Caki2 (cell line): ENCODE measurements around the gene NT5C3B. TPM values are rescaled to one million over a fixed set of nuclear protein-coding genes. Genes with fewer than 3 reads are reported as not detected.
"Not testable (repeated sequence)": the region's sequence is repeated elsewhere in the genome, so short reads cannot be mapped to it uniquely, and the experiment has no call there.

Experiments used
- DNase-seq: peaks from one replicate; pipeline ENCODE4 v3.0.0-alpha.2; 2015; ENCODE audit warnings: low read depth
- in situ Hi-C: cut with HindIII; loops from 2 replicates; pipeline ENCODE4 v1.10.0; 2016; ENCODE audit warnings: low sequenced_read_pairs, low pct_unique_long_range_greater_than_20kb, mixed read lengths
- total RNA-seq: library from RNA; depleted of rRNA; stranded (reverse); fragments of >200 nt; shearing (Covaris generic); gene quantifications from 2 replicates; pipeline ENCODE4 v1.2.3, GENCODE V29; 2014; ENCODE audit warnings: low replicate concordance; rRNA removed

The NT5C3B gene
- total RNA-seq, result 69.5 and 97.0 TPM in 2 replicates

DNA sequence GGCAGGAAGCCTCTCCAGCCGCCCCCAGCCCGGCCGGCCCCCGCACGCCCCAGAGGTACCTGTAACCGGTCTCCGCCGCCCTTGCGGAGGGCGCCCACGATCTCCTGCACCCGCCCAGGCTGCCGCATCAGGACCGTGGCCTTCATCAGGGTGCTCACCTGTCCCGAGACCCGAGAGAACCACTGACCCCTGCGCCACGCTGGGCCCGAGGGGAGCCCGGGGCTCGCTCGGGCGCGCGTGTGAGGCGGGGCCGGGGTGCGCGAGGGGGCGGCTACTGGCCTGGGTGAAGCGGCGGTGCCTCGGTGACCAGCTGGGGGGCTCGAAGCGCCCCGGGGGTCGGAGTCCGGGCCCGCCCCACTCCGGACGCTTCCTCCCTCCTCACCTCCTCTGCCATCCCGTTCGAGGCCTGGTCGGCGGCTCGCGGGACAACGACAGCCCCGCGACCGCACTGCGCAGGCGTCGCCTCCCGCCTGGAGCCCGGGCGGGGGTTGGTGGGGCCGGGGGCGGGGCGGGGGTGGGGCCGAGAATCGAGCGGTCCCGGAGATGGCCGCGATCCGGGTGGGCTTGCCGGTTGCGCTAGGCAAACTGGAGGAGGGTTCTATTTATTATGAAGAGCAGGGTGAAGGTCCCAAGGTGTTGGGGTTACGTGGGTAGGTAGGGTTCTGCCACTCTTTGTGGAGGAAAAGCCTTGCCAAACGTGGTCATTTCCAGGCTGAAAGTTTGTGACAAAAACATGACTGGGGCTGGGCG, at the start of gene NT5C3B:
TSS of gene NT5C3B (minus strand) at position 433 of the 750 bp plus-strand sequence. CDS start at position 394, 39 bp downstream.
- peak; percentile 41 for DNase-seq
- in situ Hi-C loops, result no loop called here

DNA sequence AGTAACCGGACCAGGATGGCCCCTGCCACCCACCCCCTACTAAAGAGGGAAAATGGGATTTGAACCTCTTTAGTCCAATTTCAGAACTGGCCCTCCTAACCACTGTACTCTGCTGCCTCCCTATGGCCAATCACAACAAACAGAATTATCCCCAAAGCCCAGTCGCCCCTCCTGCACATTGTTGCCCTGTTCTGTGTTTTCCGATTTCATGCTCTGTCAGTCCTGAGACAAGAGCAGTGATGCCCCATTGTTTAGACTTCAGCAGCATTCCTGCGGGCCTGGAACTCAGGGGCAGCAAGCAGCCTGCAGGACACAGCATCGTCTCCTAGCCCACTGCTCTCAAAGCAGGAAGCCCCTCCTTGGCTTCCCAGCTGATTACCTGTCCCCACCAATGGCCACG, 49.7 kb upstream of the NT5C3B start:
- DNase-seq, result peak; percentile 41
- in situ Hi-C loops, result no loop called here

DNA sequence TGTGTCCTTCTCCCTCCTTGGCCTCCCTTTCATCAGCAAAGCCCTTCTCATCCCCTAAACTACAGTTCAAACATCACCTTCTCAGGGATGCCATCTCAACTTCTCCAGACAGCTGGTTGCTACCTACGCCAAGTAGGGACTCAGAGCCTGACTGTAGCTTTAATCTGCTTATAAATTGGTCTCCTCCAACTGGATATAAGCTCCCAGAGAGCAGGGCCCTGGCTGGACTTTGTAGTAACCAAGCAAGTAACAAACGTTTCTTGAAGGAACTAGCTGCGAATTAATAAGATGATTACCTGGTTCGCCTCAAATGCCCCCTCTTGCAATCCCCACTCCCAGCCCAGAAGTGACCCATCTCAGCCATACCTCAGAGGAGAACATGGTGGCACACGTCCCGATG, 46.7 kb upstream of the NT5C3B start:
- in situ Hi-C loops, result no loop called here
- DNase-seq, result no peak

DNA sequence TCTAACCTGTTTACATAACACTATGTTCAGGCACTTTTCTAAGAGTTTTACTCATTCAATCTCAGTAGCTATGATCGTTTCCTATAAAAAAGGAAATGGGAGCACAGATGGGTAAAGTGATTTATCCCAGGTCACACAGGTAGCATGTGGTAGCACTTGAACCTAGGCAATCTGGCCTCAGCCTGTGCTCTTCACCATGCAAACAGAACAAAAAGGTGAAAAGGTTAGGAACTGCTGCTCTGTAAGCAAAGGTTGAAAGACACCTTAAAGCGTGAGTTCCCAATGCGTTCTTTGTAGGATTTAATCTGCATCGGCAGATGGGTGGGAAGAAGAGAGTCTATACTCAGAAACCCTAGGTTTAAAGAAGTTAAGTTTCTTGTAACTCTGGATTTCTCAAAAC, 44.1 kb upstream of the NT5C3B start:
- no peak for DNase-seq
- in situ Hi-C loops, result no loop called here

DNA sequence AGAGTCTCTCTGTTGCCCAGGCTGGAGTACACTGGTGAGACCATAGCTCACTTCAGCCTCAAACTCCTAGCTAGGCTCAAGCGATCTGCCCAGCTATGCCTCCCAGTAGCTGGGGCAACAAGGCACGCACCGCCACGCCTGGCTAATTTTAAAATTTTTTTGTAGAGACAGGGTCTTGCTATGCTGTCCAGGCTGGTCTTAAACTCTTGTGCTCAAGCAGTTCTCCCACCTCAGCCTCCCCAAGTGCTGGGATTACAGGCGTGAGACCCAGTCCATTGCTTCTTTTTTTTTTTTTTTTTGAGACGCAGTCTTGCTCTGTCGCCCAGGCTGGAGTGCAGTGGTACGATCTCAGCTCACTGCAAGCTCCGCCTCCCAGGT, 38.2 kb upstream of the NT5C3B start:
- DNase-seq, in situ Hi-C loops: not testable (repeated sequence)

DNA sequence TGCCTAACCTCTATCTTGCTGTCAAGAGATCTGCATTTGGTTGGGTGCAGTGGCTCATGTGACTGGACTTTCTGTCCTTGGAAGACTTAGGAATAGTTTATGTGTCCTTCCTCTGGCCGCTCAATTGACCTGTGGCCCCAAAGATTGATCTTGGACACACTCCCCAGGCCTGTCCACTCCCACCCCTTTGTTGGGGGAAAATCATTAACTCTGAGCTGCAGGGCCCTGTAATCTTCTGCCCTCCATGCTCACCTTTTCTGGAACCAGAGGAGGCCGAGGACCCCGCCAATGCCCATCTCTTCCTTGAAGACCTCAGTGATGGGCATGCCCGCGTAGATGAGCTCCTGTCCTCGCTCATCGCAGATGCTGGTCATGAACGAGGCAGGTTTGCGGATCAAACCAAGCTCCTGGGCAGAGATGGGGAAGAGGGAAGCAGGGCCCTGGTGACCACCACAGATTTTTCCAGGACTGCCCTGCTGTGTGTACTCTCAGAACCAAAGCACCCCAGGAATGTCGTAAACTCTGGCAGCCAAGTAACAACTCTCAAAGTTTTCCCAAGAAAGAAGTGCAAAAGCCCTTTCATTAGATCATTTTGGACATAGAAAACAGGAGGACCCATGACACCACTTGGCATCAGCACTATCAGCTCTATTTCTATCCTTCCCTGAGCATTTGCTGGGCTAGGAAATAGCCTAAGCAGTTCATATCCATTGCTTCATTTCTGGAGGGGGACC, 37.7 kb upstream of the NT5C3B start:
- DNase-seq, result no peak
- in situ Hi-C loops, result no loop called here

DNA sequence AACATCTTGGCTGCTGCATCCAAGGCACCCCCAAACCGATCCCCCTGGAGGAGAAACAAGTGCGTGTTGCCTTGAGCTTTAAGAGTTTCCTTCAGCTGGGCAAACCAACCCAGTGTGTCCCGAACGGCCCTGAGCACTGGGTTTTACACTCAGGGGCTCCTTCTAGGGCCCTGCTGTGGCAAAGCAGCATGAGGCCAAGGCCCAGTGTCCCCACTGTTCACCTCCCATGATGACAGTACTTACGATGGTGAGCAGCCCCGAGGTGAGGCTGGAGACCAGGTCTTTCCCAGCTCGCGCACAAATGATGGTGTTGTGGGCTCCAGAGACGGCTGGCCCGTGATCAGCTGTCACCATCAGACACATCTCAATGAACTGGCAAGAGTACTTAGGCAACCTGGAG, 35.8 kb upstream of the NT5C3B start:
- in situ Hi-C loops, result no loop called here
- no peak for DNase-seq

DNA sequence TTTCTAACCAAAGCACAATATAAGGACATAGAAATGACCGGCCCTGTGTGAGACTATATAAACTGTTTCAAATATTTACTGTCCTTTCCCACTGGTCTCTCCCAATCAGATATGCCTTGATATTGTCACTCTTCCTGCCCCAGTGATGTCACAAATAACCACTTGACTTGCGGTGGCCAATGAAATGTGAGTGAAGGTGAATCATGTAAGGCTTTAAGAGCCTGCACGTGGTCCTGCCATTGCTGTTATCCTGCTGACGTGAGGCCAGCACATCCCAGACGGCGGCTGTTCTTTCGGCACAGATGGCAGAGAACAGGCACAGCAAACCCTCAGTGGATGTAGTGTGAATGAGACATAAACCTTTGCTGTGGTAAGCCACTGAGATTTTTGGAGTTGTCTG, 34.6 kb upstream of the NT5C3B start:
- no peak for DNase-seq
- in situ Hi-C loops, result no loop called here

DNA sequence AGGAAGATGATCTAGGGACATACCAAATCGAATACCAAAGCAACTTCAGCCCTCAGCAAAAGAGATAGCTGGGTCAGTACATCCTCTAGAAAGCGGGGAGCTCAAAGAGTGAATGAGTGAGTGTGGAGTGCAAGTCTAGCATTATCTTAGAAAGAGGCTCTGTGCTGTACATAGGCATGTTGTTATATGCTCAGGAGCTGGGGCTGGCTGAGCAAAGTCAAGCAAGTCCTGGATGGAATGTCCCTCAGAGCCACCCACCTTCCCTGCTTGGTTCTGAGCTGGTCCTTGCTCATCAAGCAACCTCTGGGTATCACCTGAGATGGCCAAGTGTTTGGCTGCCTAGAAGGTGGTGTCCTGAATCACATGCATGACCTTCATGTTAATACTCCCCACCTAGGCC, 34.1 kb upstream of the NT5C3B start:
- DNase-seq, result no peak
- in situ Hi-C loops, result no loop called here

DNA sequence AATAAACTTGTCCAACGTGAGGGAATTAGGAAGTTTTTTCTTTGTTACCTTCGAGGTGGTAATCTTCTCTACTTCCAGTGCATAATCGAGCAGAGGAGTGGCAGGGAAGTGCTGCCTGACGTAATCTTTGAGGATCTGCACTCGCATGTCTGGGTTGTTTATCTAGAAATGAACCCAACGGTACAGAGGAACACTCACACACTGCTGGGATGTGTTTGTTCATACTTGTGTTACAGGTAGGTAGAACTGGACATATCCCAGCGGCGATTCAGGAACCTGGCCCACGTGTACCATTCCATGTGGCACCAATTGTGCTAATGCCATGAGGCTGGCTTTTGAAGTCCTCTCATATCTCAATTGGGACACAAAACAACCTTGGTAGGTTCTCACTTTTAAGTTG, 33.4 kb upstream of the NT5C3B start:
- in situ Hi-C loops, result no loop called here

DNA sequence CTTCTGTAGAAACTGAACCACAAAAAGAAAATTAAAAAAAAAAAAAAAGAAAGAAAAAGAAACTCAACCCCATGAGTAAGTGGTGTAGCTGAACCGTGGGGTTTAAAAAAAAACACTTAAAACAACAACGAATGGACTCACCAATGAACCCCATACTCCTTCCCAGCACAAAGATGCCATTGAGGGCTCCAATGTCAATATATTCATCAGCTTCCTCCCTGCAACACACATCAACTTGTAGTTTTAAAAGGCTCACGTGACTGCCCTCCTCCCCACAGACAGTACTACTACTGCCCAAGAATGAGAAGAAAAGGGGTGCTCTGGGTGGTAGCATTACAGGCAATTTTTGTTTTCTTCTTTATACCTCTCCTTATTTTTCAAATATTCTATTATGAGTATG, 32.5 kb upstream of the NT5C3B start:
- in situ Hi-C loops, result no loop called here
- DNase-seq, result no peak

More for the DNA sequence above, 33.4 kb upstream of the NT5C3B start:
- DNase-seq, result no peak

DNA sequence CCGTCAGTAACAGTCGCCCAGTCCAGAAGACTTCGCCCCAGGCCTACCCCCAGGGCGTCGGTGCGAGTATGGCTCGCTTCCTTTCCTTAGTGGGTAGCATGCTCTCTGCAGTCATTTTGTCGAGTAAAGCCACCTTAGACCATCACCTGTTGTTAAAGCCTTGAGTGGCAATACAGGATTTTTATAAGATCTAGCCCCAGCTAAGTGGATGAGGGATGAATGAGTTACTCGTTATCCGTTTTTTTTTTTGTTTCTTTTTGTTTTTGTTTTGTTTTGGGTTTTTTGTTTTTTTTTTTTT, 29.5 kb upstream of the NT5C3B start:
- in situ Hi-C loops, result no loop called here
- DNase-seq, result no peak

DNA sequence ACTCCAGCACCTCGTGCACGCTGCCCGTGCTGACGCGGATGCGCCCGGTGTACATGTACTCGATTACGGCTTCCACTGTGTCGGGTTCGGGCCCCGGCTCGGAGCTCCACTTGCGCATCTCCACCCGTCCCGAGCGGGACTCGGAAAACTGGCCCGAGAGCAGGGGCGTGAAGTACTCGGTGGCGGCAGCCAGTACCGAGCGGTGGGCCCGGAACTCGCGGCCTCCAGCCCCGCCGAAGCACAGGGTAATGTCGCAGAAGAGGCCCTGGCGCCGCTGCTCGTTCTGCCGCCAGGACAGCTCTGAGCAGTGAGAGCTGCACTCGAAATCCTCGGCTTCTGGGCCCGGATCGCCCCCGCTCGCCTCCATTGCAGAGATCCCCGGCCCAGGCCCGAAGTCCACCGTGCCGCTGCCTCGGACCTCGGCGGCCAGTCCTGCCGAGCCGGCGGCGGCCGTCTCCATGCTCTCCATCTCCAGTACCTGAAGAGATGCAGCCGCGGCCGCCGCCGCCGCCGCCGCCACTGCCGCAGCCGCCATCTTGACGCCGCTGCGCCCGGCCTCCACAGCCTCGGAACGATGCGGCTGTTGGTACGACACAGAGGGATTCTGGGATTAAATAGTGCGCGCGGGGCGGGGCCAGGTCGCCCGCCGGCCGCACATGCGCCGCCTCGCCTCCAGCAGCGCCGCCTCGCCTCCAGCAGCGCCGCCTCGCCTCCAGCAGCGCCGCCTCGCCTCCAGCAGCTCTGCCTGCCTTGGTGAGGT, 29.0 kb upstream of the NT5C3B start, which contains the start of gene KLHL11:
TSS of gene KLHL11 (minus strand) at position 588 of the 760 bp plus-strand sequence. CDS start at position 535, 53 bp downstream.
- in situ Hi-C loops, result no loop called here

DNA sequence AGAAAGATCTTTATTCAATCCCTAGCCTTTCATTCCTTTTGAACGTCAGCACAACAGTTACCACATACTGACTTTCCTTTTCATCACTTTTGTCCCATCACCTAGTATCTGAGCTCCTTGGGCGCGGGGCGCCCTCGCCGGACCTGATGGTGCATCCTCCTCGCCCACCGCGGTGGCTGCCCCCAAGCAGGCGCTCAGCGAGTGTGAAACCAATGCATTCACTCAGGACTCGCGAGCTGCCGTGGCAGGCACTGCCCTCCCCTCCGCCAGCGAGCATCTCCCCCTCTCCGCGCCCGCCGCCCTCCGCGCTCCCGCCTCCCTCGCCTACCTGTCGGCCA, 28.4 kb upstream of the NT5C3B start:
- in situ Hi-C loops, result no loop called here

More for the DNA sequence above, 29.0 kb upstream of the NT5C3B start, which contains the start of gene KLHL11:
- peak; percentile 84 for DNase-seq

DNA sequence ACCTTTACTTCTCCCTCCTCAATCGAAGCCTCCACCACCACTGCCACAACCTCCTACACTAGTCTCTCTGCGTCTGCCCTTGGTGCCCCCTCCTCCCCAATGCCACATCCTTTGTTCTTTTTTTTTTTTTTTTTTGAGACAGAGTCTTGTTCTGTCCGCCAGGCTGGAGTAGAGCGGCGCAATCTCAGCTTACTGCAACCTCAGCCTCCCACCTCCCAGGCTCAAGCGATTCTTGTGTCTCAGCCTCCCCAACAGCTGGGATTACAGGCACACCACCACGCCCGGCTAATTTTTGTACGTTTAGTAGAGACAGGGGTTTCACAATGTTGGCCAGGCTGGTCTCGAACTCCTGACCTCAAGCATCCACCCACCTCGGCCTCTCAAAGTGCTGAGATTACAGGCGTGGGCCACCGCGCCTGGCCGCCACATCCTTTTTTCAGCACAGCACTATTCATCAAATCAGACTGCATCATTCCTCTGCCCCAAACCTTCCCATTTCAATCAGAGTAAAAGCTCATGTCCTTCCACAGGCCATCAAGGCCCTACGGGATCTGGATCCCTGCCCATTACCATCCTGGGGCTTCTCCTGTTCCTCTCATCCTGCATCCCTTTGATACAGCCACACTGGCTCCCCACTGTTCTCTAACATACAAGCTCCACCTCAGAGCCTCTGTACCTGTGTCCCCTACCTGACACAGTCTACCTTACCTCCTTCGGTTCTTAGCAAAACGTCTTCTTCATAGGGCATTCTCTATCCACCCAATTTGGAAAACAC, 27.2 kb upstream of the NT5C3B start:
- in situ Hi-C loops, result no loop called here
- DNase-seq, result no peak

More for the DNA sequence above, 28.4 kb upstream of the NT5C3B start:
- no peak for DNase-seq

DNA sequence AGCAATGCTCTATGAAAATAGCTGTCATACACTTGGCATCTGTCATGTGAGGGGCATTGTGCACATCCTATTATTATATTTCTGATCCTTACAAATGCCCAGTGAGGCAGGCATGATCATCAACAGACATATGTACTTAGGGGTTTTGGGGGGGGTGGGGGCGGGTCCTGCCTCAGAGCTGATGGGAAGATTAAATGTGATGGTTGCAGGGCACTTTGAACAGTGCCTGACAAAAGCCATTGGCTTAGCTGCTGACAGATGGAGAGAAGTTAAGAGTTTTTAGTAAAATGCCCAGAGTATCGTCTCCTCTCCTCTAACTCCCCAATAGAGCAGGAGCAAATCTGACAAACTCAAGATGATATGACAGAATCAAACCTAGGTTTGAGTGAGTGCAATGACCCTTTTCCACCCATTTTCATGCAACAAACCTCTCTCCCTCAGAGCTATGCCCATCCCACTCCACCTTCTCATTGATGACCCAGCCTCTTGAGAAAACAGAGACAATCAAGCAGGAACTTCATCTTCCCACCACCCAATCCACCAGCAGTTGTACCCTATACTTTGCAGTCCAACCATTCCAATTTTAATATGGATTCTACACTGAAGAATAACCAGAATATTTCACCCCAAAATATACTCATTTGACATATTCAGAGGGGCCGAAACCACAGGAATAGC, 24.4 kb upstream of the NT5C3B start:
- in situ Hi-C loops, result no loop called here
- no peak for DNase-seq

DNA sequence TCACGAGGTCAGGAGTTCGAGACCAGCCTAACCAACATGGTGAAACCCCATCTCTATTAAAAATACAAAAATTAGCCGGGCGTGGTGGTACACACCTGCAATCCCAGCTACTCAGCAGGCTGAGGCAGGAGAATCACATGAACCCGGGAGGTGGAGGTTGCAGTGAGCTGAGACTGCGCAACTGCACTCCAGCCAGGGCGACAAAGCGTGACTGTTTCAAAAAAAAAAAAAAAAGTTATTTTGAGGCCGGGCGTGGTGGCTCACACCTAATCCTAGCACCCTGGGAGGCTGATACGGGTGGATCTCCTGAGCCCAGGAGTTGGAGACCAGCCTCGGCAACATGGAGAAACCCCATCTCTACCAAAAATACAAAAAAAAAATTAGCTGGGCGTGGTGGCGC, 15.3 kb upstream of the NT5C3B start:
- in situ Hi-C loops, result not testable (repeated sequence)
- peak; percentile 53 for DNase-seq
